Activated naive CD8-positive, alpha-beta T cell treated with anti-CD3 and anti-CD28 coated beads for 36 hours (primary cell): Measurements from ENCODE around the gene FGF5. TPM values are rescaled to one million over a fixed set of nuclear protein-coding genes. Genes with fewer than 3 reads are reported as not detected.
"Not testable (repeated sequence)": the region's sequence is repeated elsewhere in the genome, so short reads cannot be mapped to it uniquely, and the experiment has no call there.

Source experiments
- DNase-seq: peaks from one replicate; pipeline ENCODE4 v3.0.0; 2021
- H3K27ac Mint-ChIP-seq: one replicate; pipeline ENCODE4 v1.8.0; 2022; ENCODE audit warnings: mild to moderate bottlenecking, moderate library complexity, mixed read lengths
- H3K27me3 Mint-ChIP-seq: one replicate; pipeline ENCODE4 v1.8.0; 2022; ENCODE audit warnings: mild to moderate bottlenecking, mixed read lengths
- H3K36me3 Mint-ChIP-seq: one replicate; pipeline ENCODE4 v1.8.0; 2021; ENCODE audit warnings: mild to moderate bottlenecking, mixed read lengths
- H3K4me1 Mint-ChIP-seq: one replicate; pipeline ENCODE4 v1.8.0; 2021; ENCODE audit warnings: mixed read lengths
- H3K4me3 Mint-ChIP-seq: one replicate; pipeline ENCODE4 v1.8.0; 2022; ENCODE audit warnings: mild to moderate bottlenecking, moderate library complexity, mixed read lengths
- H3K9me3 Mint-ChIP-seq: one replicate; pipeline ENCODE4 v1.8.0; 2022; ENCODE audit warnings: mixed read lengths
- total RNA-seq, 2 experiments: library from RNA; stranded (reverse); gene quantifications; one replicate each; pipeline ENCODE4 v1.2.3, GENCODE V29; 2021

Gene FGF5
- total RNA-seq, 2 experiments from 2014 or later: not detected

DNA sequence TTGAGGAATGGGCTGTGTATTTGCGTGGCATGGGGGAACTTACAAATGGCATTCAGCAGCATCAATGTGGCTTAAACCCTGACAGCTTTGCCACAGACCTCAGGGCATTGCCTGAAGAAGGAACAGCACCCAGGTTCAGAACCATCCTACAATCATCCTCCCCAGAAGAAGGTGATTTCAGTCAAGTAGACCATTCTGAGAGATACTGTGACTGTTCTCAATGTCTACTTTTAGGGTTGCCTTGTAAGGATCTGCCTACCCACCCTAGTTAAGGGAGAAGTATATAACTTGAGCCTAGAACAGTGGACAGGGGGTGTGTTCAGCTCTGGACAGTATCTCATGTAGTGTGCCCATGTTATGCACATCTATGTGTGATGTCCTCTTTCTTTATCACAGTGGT, 1.6 kb upstream of the FGF5 start:
- H3K4me1 Mint-ChIP-seq: peaks cover 35% of the 10 kb centered on the region
- H3K27ac Mint-ChIP-seq: no peak overlapping the region
- H3K4me3 Mint-ChIP-seq: no peak overlapping the region
- H3K9me3 Mint-ChIP-seq: no peaks in the 10 kb centered on the region
- H3K36me3 Mint-ChIP-seq: no peaks in the 10 kb centered on the region
- no peak for DNase-seq
- H3K27me3 Mint-ChIP-seq: peaks cover 88% of the 10 kb centered on the region

DNA sequence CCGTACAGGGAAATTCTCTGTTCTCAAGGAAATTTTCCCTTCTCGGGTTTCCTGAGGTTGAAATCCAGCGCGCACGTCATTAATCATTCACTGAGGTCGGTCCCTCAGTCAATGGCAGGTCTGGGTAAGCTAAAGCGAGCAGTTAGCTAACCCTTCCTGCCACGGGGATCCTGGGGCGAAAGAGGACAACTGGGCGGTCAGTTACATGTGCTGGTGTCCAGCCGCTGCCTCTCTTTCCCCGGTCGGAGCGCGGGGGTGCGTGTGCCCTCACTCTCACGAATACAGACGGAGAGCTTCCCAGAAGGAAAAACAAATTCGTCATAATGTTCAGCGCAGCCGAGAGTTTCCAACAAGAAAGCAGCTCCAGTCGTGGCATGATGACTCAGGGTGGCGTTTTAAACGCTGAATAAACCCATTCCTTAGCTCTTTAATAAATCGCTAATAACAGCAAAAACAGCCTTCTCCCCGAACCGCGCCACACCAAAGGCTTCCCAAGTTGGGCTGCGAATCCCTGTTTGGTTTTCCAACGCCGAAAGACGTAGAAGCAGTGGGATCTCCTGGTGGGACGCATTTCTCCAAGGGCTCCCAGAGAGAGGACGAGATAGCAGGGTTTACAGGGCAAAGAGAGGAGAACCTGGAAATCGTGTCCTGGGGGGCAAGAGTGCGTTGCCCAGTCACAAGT, 752 bp upstream of the FGF5 start:
- peak overlapping the region; percentile 68 for H3K4me3 Mint-ChIP-seq
- peaks cover 35% of the 10 kb centered on the region for H3K4me1 Mint-ChIP-seq
- peaks cover 95% of the 10 kb centered on the region for H3K27me3 Mint-ChIP-seq
- no peak overlapping the region for H3K27ac Mint-ChIP-seq
- no peaks in the 10 kb centered on the region for H3K36me3 Mint-ChIP-seq
- DNase-seq: no peak
- H3K9me3 Mint-ChIP-seq: no peaks in the 10 kb centered on the region

DNA sequence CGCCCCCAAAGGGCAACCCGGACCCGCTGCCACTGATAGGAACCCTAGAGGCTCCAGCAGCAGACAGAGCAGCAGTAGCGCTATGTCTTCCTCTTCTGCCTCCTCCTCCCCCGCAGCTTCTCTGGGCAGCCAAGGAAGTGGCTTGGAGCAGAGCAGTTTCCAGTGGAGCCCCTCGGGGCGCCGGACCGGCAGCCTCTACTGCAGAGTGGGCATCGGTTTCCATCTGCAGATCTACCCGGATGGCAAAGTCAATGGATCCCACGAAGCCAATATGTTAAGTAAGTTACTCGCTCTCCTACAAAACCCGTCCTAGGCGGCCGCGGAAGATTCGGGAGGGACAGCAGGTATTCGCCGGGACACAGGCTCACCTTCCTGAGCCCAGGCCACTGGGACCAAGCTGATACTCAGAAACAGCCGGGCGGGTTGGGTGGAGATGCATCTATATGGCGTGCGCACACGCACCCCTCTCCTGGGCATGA, 477 bp downstream of the FGF5 start:
- peak overlapping the region; percentile 68 for H3K4me3 Mint-ChIP-seq
- no peak overlapping the region for H3K27ac Mint-ChIP-seq
- DNase-seq: no peak
- no peaks in the 10 kb centered on the region for H3K36me3 Mint-ChIP-seq
- H3K9me3 Mint-ChIP-seq: no peaks in the 10 kb centered on the region
- peaks cover 35% of the 10 kb centered on the region for H3K4me1 Mint-ChIP-seq
- peaks cover 98% of the 10 kb centered on the region for H3K27me3 Mint-ChIP-seq

DNA sequence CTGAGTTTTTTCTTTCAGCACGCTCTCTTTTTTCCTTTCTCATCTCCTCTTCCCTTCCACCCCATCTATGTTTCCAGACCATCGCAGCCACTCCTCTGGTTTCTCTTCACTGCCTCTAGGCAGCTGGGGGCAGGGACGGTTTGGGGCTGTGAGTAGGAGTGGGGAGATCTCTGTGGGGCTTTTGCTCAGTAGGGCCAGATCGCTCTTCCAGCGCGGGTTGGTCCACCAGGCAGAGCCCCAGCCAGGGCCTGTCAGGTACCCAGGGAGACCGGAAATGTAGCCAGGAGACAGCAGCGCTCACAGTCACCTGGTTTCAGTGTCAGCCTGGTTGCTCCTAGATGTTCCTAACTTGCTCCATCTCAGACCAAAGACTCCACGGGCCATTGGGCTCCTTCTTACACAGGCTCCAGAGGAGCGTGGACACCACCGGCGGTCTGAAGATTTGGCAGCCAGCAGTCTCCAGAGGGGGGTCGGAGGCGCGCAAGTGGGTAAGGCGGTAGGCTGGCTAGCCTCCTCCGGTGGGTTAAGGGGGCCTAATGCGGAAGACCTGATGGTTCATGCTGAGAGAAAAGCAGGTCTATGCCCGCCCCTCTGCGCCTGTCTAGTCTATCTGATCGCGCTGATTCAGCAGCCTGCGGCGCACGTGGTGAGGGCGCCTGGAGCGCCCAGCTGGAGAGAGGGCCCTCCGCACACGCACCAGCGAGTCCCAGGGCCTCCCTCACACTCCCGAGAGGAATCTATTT, 1.8 kb downstream of the FGF5 start:
- no peak for DNase-seq
- Mint-ChIP-seq H3K4me3 (peak overlapping the region; percentile 18), H3K27ac (no peak overlapping the region), H3K27me3 (peaks cover 84% of the 10 kb centered on the region), H3K36me3 (no peaks in the 10 kb centered on the region), H3K4me1 (peaks cover 35% of the 10 kb centered on the region), H3K9me3 (no peaks in the 10 kb centered on the region)

DNA sequence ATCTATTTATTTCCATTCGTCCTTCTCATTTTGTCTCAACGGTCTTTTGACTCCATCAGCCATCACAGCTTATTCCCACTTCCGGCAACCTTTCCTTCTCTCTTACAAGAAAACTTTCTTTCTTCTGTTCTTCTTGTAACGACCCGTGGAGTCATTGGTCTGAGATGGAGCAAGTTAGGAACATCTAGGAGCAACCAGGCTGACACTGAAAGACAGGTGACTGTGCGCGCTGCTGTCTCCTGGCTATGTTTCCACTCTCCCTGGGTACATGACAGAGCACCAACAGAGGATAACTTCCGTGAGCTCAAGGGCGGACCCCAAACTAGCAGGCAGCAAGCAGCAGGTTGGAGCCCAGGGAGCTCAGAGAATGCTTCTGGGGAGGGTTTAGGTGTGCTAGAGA, 2.5 kb downstream of the FGF5 start:
- no peak overlapping the region for H3K27ac Mint-ChIP-seq
- no peak overlapping the region for H3K4me3 Mint-ChIP-seq
- no peaks in the 10 kb centered on the region for H3K36me3 Mint-ChIP-seq
- no peaks in the 10 kb centered on the region for H3K9me3 Mint-ChIP-seq
- H3K4me1 Mint-ChIP-seq: peaks cover 35% of the 10 kb centered on the region
- no peak for DNase-seq
- H3K27me3 Mint-ChIP-seq: peaks cover 81% of the 10 kb centered on the region

DNA sequence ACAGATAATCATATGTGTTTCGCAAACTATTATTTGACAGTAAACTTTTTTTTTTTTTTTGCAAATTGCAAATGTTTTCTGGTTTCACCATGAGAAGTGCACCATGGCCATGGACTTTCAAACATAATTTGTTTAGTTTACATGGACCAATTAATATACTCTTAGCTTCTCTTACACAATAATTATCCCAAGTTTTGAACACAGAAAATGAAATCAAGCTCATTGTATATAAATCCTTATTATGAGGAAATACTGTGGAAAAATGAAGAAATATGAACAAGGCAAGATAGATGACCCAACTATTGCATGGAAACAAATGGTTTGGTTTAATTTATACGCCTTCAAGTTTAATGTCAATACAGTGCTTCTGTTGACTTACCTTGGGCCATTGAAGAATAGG, 3.9 kb downstream of the FGF5 start:
- no peak for DNase-seq
- Mint-ChIP-seq H3K27ac (no peak overlapping the region), H3K27me3 (peaks cover 68% of the 10 kb centered on the region), H3K4me3 (no peak overlapping the region), H3K4me1 (peaks cover 24% of the 10 kb centered on the region), H3K36me3 (no peaks in the 10 kb centered on the region), H3K9me3 (no peaks in the 10 kb centered on the region)

DNA sequence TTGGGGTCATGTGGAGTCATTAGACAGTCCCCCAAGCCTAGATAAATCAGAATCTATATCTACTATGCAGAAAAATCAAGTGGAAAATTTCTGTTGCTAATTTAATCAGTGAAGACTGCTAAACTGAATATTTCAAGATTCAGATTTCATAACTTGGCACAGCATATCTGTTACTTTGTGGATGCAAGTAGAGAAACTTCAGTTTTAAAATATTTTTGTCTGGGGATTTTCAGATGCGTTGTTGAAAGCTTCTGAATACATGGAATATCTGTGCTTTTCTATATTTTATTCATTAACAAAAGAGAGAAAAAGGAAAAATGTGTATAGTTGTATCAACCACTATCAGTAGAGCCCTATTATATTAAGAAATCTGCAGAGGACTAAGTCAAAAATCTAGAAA, 4.4 kb downstream of the FGF5 start:
- no peak for DNase-seq
- no peak overlapping the region for H3K27ac Mint-ChIP-seq
- peaks cover 19% of the 10 kb centered on the region for H3K4me1 Mint-ChIP-seq
- no peak overlapping the region for H3K4me3 Mint-ChIP-seq
- H3K36me3 Mint-ChIP-seq: no peaks in the 10 kb centered on the region
- H3K9me3 Mint-ChIP-seq: no peaks in the 10 kb centered on the region
- H3K27me3 Mint-ChIP-seq: peaks cover 62% of the 10 kb centered on the region

DNA sequence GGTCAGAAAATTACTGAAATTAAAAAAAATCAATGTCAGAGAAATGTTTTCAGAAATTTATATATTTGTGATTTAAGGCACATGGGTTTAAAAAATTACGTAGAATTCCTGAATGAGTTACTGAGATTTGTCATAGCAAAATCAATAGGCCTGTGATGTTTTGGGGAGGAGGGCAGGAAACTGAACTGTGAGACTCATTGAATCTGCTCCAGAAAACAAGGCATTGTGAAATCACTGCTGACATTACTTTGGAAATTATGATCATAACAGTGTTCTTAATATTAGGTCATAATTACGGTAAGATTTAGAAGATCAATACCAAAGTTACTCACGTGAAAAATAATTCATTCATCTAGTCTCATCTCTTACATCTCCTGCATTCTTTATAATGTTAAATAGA, 5.3 kb downstream of the FGF5 start:
- peaks cover 11% of the 10 kb centered on the region for H3K4me1 Mint-ChIP-seq
- H3K27ac Mint-ChIP-seq: no peak overlapping the region
- H3K27me3 Mint-ChIP-seq: peaks cover 53% of the 10 kb centered on the region
- no peaks in the 10 kb centered on the region for H3K9me3 Mint-ChIP-seq
- H3K4me3 Mint-ChIP-seq: no peak overlapping the region
- no peaks in the 10 kb centered on the region for H3K36me3 Mint-ChIP-seq
- DNase-seq: no peak

DNA sequence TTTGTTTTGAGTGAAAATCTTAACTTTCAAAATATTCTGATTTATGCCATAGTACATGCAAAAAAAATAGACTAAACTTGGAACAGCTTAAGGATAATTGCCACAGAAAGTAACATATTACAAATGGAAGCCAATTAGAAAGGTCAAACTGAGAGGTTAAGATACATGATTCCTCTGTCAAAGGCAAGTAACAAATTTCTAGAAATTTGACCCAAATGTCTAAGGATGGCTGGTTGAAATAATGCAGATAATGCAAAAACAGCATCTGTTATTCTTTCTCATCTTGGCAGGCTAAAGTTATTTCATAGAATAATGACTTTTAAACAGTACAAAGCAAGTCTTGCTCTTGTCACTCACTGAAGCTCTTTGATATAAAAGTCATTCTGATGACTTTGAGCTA, 10.5 kb downstream of the FGF5 start:
- Mint-ChIP-seq H3K4me3 (no peak overlapping the region), H3K27me3 (peaks cover 4% of the 10 kb centered on the region), H3K36me3 (no peaks in the 10 kb centered on the region), H3K27ac (no peak overlapping the region), H3K4me1 (no peaks in the 10 kb centered on the region), H3K9me3 (no peaks in the 10 kb centered on the region)
- DNase-seq: no peak

DNA sequence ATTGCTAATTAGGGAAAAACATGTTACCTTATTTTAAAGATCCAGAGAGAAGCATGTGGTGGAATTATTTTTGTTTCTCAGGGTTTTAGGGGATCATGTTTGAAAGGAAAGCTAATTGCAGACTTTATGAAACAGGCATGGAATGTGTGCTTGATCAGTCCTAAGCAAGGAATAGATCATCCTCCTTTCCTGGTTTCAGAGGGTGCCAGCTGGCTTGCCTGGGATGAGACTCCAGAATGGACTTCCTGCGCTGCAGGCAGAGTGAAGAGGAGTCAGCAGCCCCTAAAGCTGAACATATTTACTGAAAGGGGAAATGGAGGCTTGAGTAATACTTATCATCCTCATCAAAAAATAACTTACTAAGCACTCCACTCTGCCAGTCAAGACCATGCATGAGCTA, 13.3 kb downstream of the FGF5 start:
- no peaks in the 10 kb centered on the region for H3K36me3 Mint-ChIP-seq
- no peaks in the 10 kb centered on the region for H3K4me1 Mint-ChIP-seq
- no peak overlapping the region for H3K4me3 Mint-ChIP-seq
- H3K27ac Mint-ChIP-seq: no peak overlapping the region
- DNase-seq: no peak
- no peaks in the 10 kb centered on the region for H3K9me3 Mint-ChIP-seq
- H3K27me3 Mint-ChIP-seq: no peaks in the 10 kb centered on the region

DNA sequence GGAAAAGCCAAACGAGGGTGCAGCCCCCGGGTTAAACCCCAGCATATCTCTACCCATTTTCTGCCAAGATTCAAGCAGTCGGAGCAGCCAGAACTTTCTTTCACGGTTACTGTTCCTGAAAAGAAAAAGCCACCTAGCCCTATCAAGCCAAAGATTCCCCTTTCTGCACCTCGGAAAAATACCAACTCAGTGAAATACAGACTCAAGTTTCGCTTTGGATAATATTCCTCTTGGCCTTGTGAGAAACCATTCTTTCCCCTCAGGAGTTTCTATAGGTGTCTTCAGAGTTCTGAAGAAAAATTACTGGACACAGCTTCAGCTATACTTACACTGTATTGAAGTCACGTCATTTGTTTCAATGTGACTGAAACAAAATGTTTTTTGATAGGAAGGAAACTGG, 20.0 kb downstream of the FGF5 start:
- Mint-ChIP-seq H3K27me3 (peaks cover 3% of the 10 kb centered on the region), H3K27ac (no peak overlapping the region), H3K4me1 (no peaks in the 10 kb centered on the region), H3K4me3 (no peak overlapping the region), H3K9me3 (no peaks in the 10 kb centered on the region), H3K36me3 (no peaks in the 10 kb centered on the region)
- DNase-seq: no peak

DNA sequence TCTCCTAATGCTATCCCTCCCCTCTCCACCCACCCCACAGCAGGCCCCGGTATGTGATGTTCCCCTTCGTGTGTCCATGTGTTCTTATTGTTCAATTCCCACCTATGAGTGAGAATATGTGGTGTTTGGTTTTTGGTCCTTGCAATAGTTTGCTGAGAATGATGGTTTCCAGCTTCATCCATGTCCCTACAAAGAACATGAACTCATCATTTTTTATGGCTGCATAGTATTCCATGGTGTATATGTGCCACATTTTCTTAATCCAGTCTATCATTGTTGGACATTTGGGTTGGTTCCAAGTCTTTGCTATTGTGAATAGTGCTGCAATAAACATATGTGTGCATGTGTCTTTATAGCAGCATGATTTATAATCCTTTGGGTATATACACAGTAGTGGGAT, 24.2 kb downstream of the FGF5 start:
- not testable (repeated sequence) for H3K27ac Mint-ChIP-seq, H3K36me3 Mint-ChIP-seq, H3K27me3 Mint-ChIP-seq, DNase-seq, H3K4me1 Mint-ChIP-seq, H3K9me3 Mint-ChIP-seq, H3K4me3 Mint-ChIP-seq

DNA sequence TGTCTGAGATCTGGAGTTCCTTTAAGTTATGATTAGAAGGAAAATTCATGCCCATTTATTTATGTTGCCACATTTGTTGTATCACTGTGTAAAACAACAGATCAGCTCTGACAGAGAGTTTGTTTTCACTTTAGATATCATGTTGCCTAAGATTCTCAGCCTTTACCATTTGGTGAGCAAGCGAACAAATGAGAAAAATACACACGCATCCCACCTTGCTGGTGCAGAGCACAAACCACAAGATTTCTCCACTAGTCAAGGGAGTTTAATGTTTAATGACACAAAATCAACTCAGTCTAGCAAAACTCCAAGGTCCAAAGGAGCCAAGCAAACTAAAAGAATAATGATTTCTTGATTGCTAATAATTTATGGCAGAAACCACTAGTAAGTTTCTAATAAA, 27.7 kb downstream of the FGF5 start:
- Mint-ChIP-seq H3K27ac (no peak overlapping the region), H3K9me3 (no peaks in the 10 kb centered on the region), H3K4me3 (no peak overlapping the region), H3K27me3 (peaks cover 4% of the 10 kb centered on the region), H3K4me1 (no peaks in the 10 kb centered on the region), H3K36me3 (no peaks in the 10 kb centered on the region)
- DNase-seq: no peak

DNA sequence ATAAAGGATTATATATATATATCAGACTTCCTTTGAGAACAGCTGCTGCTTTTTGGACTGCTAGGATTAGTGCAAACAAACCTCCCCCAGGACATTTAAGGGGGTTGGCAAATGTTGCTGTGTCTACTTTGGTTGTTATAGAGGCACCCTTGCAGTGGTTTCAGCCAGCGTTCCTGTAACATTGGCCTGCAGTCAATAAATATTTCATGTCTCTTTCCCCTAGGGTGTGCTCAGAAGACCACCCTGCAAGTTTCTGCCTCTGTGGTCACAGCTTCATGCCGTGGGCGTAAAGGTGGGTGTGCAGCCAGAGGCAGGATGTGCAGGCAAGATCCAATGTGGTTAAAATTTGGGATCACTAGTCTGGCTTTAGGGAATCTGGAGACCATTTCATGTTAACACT, 28.9 kb downstream of the FGF5 start:
- no peak overlapping the region for H3K4me3 Mint-ChIP-seq

DNA sequence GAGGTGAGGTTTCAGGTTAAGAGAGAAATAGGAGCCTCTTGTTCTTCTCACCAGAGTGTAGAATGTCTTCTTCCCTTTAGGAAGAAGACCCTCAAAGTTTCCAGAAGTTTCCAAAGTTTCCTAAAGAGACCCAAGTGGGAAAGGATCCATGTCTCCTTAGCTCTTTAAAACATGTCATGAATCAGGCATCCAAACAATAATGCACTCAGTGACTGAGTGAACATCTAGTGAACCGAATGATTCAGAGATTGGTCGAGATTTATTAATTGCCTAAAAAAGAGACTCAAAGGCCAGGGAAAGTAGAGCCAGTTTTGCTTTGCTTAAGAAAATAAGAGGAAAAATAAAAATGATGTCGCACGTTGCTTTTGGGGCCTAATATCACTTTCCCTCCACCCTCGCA, 29.4 kb downstream of the FGF5 start:
- no peak overlapping the region for H3K4me3 Mint-ChIP-seq
- no peak for DNase-seq
- no peak overlapping the region for H3K27ac Mint-ChIP-seq
- no peaks in the 10 kb centered on the region for H3K9me3 Mint-ChIP-seq
- H3K27me3 Mint-ChIP-seq: peaks cover 4% of the 10 kb centered on the region
- H3K36me3 Mint-ChIP-seq: no peaks in the 10 kb centered on the region
- H3K4me1 Mint-ChIP-seq: no peaks in the 10 kb centered on the region

More for the DNA sequence above, 28.9 kb downstream of the FGF5 start:
- Mint-ChIP-seq H3K4me1 (no peaks in the 10 kb centered on the region), H3K9me3 (no peaks in the 10 kb centered on the region), H3K36me3 (no peaks in the 10 kb centered on the region), H3K27ac (no peak overlapping the region), H3K27me3 (peaks cover 4% of the 10 kb centered on the region)
- no peak for DNase-seq

DNA sequence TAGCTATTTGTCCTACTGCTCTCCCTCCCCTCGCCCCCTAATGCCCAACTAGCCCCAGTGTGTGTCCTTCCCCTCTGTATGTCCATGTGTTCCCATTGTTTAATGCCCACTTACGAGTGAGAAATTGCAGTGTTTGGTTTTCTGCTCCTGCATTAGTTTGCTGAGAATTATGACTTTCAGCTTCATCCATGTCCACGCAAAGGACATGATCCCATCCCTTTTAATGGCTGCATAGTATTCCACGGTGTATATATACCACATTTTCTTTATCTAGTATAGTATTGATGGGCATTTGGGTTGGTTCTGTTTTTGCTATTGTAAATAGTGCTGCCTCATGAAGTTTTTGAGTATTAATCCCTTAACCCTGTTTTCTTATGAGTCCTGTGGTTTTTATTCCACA, 35.4 kb downstream of the FGF5 start:
- Mint-ChIP-seq H3K27me3 (peaks cover 8% of the 10 kb centered on the region), H3K4me1 (no peaks in the 10 kb centered on the region), H3K27ac (no peak overlapping the region), H3K9me3 (no peaks in the 10 kb centered on the region), H3K36me3 (no peaks in the 10 kb centered on the region), H3K4me3 (no peak overlapping the region)
- DNase-seq: no peak
